ENCODE measurements around the gene ZFYVE28.

The ZFYVE28 gene

GRCh38 chr4:2258091-2259035 is 160.1 kb downstream of the ZFYVE28 start:
- no peak for DNase-seq

- no peak for DNase-seq
These were observed 160.9 kb downstream of the ZFYVE28 start for GRCh38 chr4:2257361-2258081.

GRCh38 chr4:2256781-2257191 is 161.7 kb downstream of the ZFYVE28 start:
- DNase-seq: no peak

GRCh38 chr4:2256156-2256731 is 162.2 kb downstream of the ZFYVE28 start:
- DNase-seq: no peak

GRCh38 chr4:2255501-2256155 is 162.8 kb downstream of the ZFYVE28 start:
- no peak for DNase-seq

- DNase-seq: no peak
These were observed 163.6 kb downstream of the ZFYVE28 start for GRCh38 chr4:2254665-2255500.

GRCh38 chr4:2253160-2254084 is 165.0 kb downstream of the ZFYVE28 start:
- DNase-seq: no peak

- DNase-seq: no peak
These were observed 165.8 kb downstream of the ZFYVE28 start for GRCh38 chr4:2252530-2253091.

- no peak for DNase-seq
These were observed 166.5 kb downstream of the ZFYVE28 start for GRCh38 chr4:2251795-2252529.

- no peak for DNase-seq
These were observed 167.2 kb downstream of the ZFYVE28 start for GRCh38 chr4:2251073-2251794.

GRCh38 chr4:2250357-2251072 is 167.9 kb downstream of the ZFYVE28 start:
- DNase-seq: no peak

- no peak for DNase-seq
These were observed 168.7 kb downstream of the ZFYVE28 start for GRCh38 chr4:2249526-2250356.

GRCh38 chr4:2248821-2249261 is 169.6 kb downstream of the ZFYVE28 start:
- no peak for DNase-seq

GRCh38 chr4:2248044-2248780 is 170.2 kb downstream of the ZFYVE28 start:
- DNase-seq: no peak

GRCh38 chr4:2247128-2248043 is 171.1 kb downstream of the ZFYVE28 start:
- no peak for DNase-seq
